Measurements from ENCODE around the gene CYTL1. TPM values are rescaled to one million over a fixed set of nuclear protein-coding genes. Genes with fewer than 3 reads are reported as not detected.

The CYTL1 gene
- total and polyA plus RNA-seq, 2 of the 4 experiments (the other 2 are of a cell fraction), result 1.3 to 7.4 TPM

DNA sequence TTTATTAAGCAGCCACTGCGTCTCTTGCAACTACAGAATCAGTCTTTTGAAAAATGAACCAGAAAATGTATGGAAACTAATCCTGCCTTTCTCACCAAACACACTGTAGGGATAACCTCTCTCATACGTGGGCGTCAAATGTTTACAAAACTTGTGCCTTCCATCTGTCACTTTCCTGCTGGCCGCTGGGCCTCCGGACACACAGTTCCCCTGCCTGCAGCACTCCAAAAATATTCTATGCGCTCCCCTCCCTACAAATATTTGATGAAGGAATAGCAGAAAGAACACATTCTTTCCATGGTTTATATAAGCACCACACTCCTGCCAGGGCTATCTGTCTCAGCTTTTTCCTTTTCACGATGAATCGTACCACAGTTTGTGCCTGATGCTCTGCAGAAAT is 14.9 kb upstream of the CYTL1 start:
- H4K5ac ChIP-seq (ENCODE audit: low read depth, low read length), result 0 out of 2 replicates have a peak overlapping the region, but pooled peaks have one; percentile 2
- H2BK20ac ChIP-seq (ENCODE audit: low read depth, low read length), result peak overlapping the region; percentile 44
- no peak overlapping the region for H2AFZ ChIP-seq (replicated peaks; ENCODE audit: low read length, poor library complexity)
- peak overlapping the region; percentile 6 for H2BK5ac ChIP-seq (ENCODE audit: low read depth, low read length, poor library complexity, severe bottlenecking)
- DNase-seq, result peak; percentile 37
- H3K9me3 ChIP-seq (ENCODE audit: control insufficient read depth, insufficient read depth, low read length), result no peaks in the 10 kb centered on the region
- peak overlapping the region; percentile 69; the same call in 1 of the 2 replicates for H3K27ac ChIP-seq (ENCODE audit: insufficient read depth, low read length)
- no peaks in the 10 kb centered on the region for H4K20me1 ChIP-seq (ENCODE audit: insufficient read depth, low read length)
- no peak overlapping the region for H3K14ac ChIP-seq (replicated peaks; ENCODE audit: low read depth, low read length)
- POLR2A ChIA-PET (ENCODE audit: unreplicated experiment), result no interaction called here
- peak overlapping the region; percentile 48; the same call in 1 of the 2 replicates for H3K4ac ChIP-seq (ENCODE audit: low read depth, low read length)
- CTCF ChIA-PET, result no interaction called here
- TF ChIP-seq POLR2A (IDR thresholded peaks at IDR 0.05; ENCODE audit: low read depth, low read length) (no peak), FOS (IDR thresholded peaks at IDR 0.05; ENCODE audit: low read depth, low read length) (no peak), NFE2L2 (IDR thresholded peaks at IDR 0.05; ENCODE audit: low read depth, low read length) (no peak), RFX5 (IDR thresholded peaks at IDR 0.05; ENCODE audit: low read depth, low read length) (no peak)
- no peaks in the 10 kb centered on the region for H3K79me1 ChIP-seq (ENCODE audit: low read depth in 1 of 2, low read length in 2 of 2)
- H2BK15ac ChIP-seq (ENCODE audit: low read depth, low read length), result peak overlapping the region; percentile 66
- 4% methylated on average over 3 of the region's 8 CpGs; no CpG with 5 or more reads in 1 of the 2 experiments for WGBS, 2 experiments (ENCODE audit: extremely low coverage in 2 of 2, insufficient read length in 1 of 2)
- H3K4me2 ChIP-seq (ENCODE audit: low read depth, low read length), result peak overlapping the region; percentile 50
- H4K8ac ChIP-seq (ENCODE audit: low read depth in 2 of 2, low read length in 2 of 2), result peak overlapping the region; percentile 8 to 16; a peak in 1 of 4 replicates
- H3K18ac ChIP-seq (ENCODE audit: low read depth, low read length), result peak overlapping the region; percentile 81; the same call in 1 of the 2 replicates
- H4K91ac ChIP-seq (ENCODE audit: insufficient read depth, low read depth, low read length), result peak overlapping the region; percentile 53
- in situ Hi-C loops (cut with MboI; ENCODE audit: low sequenced_read_pairs), result no loop called here
- H3K4me1 ChIP-seq (ENCODE audit: control insufficient read depth, insufficient read depth, low read length), result peaks cover 29% of the 10 kb centered on the region
- dilution Hi-C loops (cut with HindIII; ENCODE audit: low sequenced_read_pairs, unreplicated experiment), result no loop called here
- H2AK9ac ChIP-seq (replicated peaks; ENCODE audit: low read depth, low read length, poor library complexity), result no peak overlapping the region
- H2AK5ac ChIP-seq (ENCODE audit: low read depth, low read length), result no peak overlapping the region
- no peak overlapping the region for H3K56ac ChIP-seq (ENCODE audit: extremely low read depth, insufficient read depth, low read length)
- peaks cover 17% of the 10 kb centered on the region for H3K9me1 ChIP-seq (ENCODE audit: insufficient read depth, low read length)
- H2BK120ac ChIP-seq (ENCODE audit: low read depth, low read length), result peak overlapping the region; percentile 71
- H3K23ac ChIP-seq (ENCODE audit: low read depth, low read length), result no peak overlapping the region
- no peak overlapping the region for H3K4me3 ChIP-seq (ENCODE audit: insufficient read depth, low read depth, low read length)
- H3K9ac ChIP-seq (ENCODE audit: low read depth, low read length), result no peak overlapping the region
- H3K27me3 ChIP-seq (ENCODE audit: control insufficient read depth, insufficient read depth, low read length), result peaks cover 3% of the 10 kb centered on the region
- no peaks in the 10 kb centered on the region for H3K36me3 ChIP-seq (ENCODE audit: control insufficient read depth, insufficient read depth, low read length)
- no TSS peak for BruUV-seq (replicated peaks)
- peak; percentile 46 for ATAC-seq (ENCODE audit: low read depth)
- intact Hi-C loops (cut with micrococcal nuclease), result loop anchor here (10.0 kb wide), 1 partner anchor 359 kb away; no protein-coding TSS in a partner anchor
